Common myeloid progenitor, CD34-positive (primary cell): ENCODE results near the gene AGAP1.

Source experiments
- CTCF ChIA-PET: fragments of 350-600 bp; sonication (Branson Sonifier 250); formaldehyde crosslinking; loops from one replicate; lab custom pipeline; 2021; ENCODE audit warnings: antibody characterized with exemption; lab: Charles Lee
- POLR2A ChIA-PET: fragments of 350-600 bp; sonication (Branson Sonifier 250); formaldehyde crosslinking; loops from one replicate; lab custom pipeline; 2021; ENCODE audit warnings: antibody characterized with exemption; lab: Charles Lee
- DNase-seq, 3 donors: peaks; one replicate each; pipeline versions ENCODE4 v3.0.0 to v3.0.0-alpha.2; 2013
- H3K27ac ChIP-seq, 2 experiments: 1 replicate in 1 of 2; 2 replicates in 1 of 2; pipeline ENCODE4 v1.7.0; 2013; ENCODE audit warnings: inconsistent platforms in 2 of 2, low read length in 2 of 2, mild to moderate bottlenecking in 2 of 2, low read depth in 1 of 2, moderate library complexity in 1 of 2; ENCODE audit not compliant: severe bottlenecking in 2 of 2, insufficient read depth in 1 of 2, poor library complexity in 1 of 2
- H3K27me3 ChIP-seq, 5 experiments: replicated peaks in 2 of 5; 1 replicate in 3 of 5; 2 replicates in 2 of 5; pipeline versions ENCODE4 v1.6.1 to v1.7.0; 2013; ENCODE audit warnings: low read length in 4 of 5, mild to moderate bottlenecking in 2 of 5, moderate library complexity in 2 of 5, inconsistent platforms in 1 of 5; ENCODE audit not compliant: insufficient read depth in 5 of 5, control insufficient read depth in 4 of 5
- H3K36me3 ChIP-seq, 4 experiments: 1 replicate in 2 of 4; 2 replicates in 2 of 4; pipeline versions ENCODE4 v1.6.1 to v1.7.0; 2013; ENCODE audit warnings: low read length in 3 of 4, control low read depth in 1 of 4, mild to moderate bottlenecking in 1 of 4; ENCODE audit not compliant: control insufficient read depth in 4 of 4, insufficient read depth in 4 of 4
- H3K4me1 ChIP-seq, 4 experiments: 1 replicate in 3 of 4; 2 replicates in 1 of 4; pipeline versions ENCODE4 v1.6.1 to v1.7.1; 2013; ENCODE audit warnings: low read length in 3 of 4, mild to moderate bottlenecking in 3 of 4, control low read depth in 1 of 4, inconsistent platforms in 1 of 4, moderate library complexity in 1 of 4; ENCODE audit not compliant: control insufficient read depth in 4 of 4, insufficient read depth in 4 of 4; ENCODE audit errors: control extremely low read depth in 1 of 4
- H3K4me3 ChIP-seq, 7 experiments: 1 replicate in 4 of 7; 2 replicates in 3 of 7; pipeline versions ENCODE4 v1.5.1 to v1.7.0; 2013; ENCODE audit warnings: mild to moderate bottlenecking in 7 of 7, low read length in 6 of 7, moderate library complexity in 6 of 7, inconsistent platforms in 2 of 7, low read depth in 2 of 7, control low read depth in 1 of 7; ENCODE audit not compliant: insufficient read depth in 4 of 7, control insufficient read depth in 1 of 7; ENCODE audit errors: extremely low read depth in 1 of 7
- H3K9me3 ChIP-seq, 5 experiments: 1 replicate in 4 of 5; 2 replicates in 1 of 5; pipeline versions ENCODE4 v1.6.1 to v1.7.1; 2013; ENCODE audit warnings: low read length in 4 of 5, mild to moderate bottlenecking in 2 of 5, inconsistent platforms in 1 of 5, low read depth in 1 of 5, moderate library complexity in 1 of 5; ENCODE audit not compliant: control insufficient read depth in 4 of 5, insufficient read depth in 2 of 5; ENCODE audit errors: control extremely low read depth in 1 of 5
- WGBS: methylation state at CpG from one replicate; pipeline ENCODE4 v1.1.5; 2013; ENCODE audit not compliant: insufficient coverage; 5-methylcytosine and 5-hydroxymethylcytosine counted together

Gene AGAP1

GRCh38 chr2:236170590-236171165, 676.8 kb downstream of the AGAP1 start:
- CTCF ChIA-PET: interaction anchor here (0.9 kb wide), 2 partner anchors 9 to 351 kb away, joined by 3 to 4 read pairs; no protein-coding TSS in a partner anchor
- H3K27ac ChIP-seq: no peak overlapping the region
- DNase-seq: no peak
- H3K4me1 ChIP-seq: peaks cover 0 to 28% (median 13%) of the 10 kb centered on the region in 4 experiments
- POLR2A ChIA-PET: no interaction called here
- 9% methylated on average over 17 of the region's 21 CpGs for WGBS
- peaks cover 27 to 100% (median 55%) of the 10 kb centered on the region in 5 experiments for H3K27me3 ChIP-seq
- H3K9me3 ChIP-seq: peaks cover 0 to 2% (median 0%) of the 10 kb centered on the region in 5 experiments
- no peak overlapping the region for H3K4me3 ChIP-seq
- H3K36me3 ChIP-seq: no peaks in the 10 kb centered on the region

- 6% methylated on average over 26 of the region's 27 CpGs for WGBS
- peaks cover 29 to 100% (median 54%) of the 10 kb centered on the region in 5 experiments for H3K27me3 ChIP-seq
- H3K9me3 ChIP-seq: peaks cover 0 to 2% (median 0%) of the 10 kb centered on the region in 5 experiments
- ChIA-PET POLR2A (no interaction called here), CTCF (interaction anchor here (0.9 to 1.0 kb wide), 2 partner anchors 9 to 352 kb away, joined by 3 read pairs; no protein-coding TSS in a partner anchor)
- no peaks in the 10 kb centered on the region for H3K36me3 ChIP-seq
- no peak overlapping the region for H3K27ac ChIP-seq
- H3K4me1 ChIP-seq: peaks cover 0 to 26% (median 13%) of the 10 kb centered on the region in 4 experiments
- no peak for DNase-seq
- no peak overlapping the region for H3K4me3 ChIP-seq
These were observed 677.4 kb downstream of the AGAP1 start for GRCh38 chr2:236171181-236171679.

GRCh38 chr2:236171680-236172254, 677.9 kb downstream of the AGAP1 start:
- POLR2A ChIA-PET: no interaction called here
- H3K4me1 ChIP-seq: peaks cover 0 to 21% (median 10%) of the 10 kb centered on the region in 4 experiments
- CTCF ChIA-PET: interaction anchor here (1.0 kb wide), 1 partner anchor 9 kb away, joined by 3 read pairs; no protein-coding TSS in a partner anchor
- H3K9me3 ChIP-seq: peaks cover 0 to 2% (median 0%) of the 10 kb centered on the region in 5 experiments
- peak in 1 of 3 donors; percentile 10 for DNase-seq
- peaks cover 27 to 100% (median 55%) of the 10 kb centered on the region in 5 experiments for H3K27me3 ChIP-seq
- 13% methylated on average over 12 of the region's 16 CpGs for WGBS
- no peak overlapping the region for H3K4me3 ChIP-seq
- H3K27ac ChIP-seq: no peak overlapping the region
- H3K36me3 ChIP-seq: no peaks in the 10 kb centered on the region

- peaks cover 0 to 15% (median 7%) of the 10 kb centered on the region in 4 experiments for H3K4me1 ChIP-seq
- DNase-seq: peak in 1 of 3 donors; percentile 6
- CTCF ChIA-PET: interaction anchor here (1.0 kb wide), 1 partner anchor 10 kb away, joined by 3 read pairs; no protein-coding TSS in a partner anchor
- H3K36me3 ChIP-seq: no peaks in the 10 kb centered on the region
- POLR2A ChIA-PET: no interaction called here
- H3K27me3 ChIP-seq: peaks cover 24 to 100% (median 56%) of the 10 kb centered on the region in 5 experiments
- H3K27ac ChIP-seq: no peak overlapping the region
- H3K4me3 ChIP-seq: no peak overlapping the region
- WGBS: 4% methylated on average over 33 of the region's 46 CpGs
- peaks cover 0 to 2% (median 0%) of the 10 kb centered on the region in 5 experiments for H3K9me3 ChIP-seq
These were observed 678.6 kb downstream of the AGAP1 start for GRCh38 chr2:236172255-236173035.

- WGBS: 11% methylated on average over 51 of the region's 62 CpGs
- no peak for DNase-seq
- ChIA-PET POLR2A (no interaction called here), CTCF (interaction anchor here (1.4 kb wide), 1 partner anchor 10 kb away, joined by 6 read pairs; no protein-coding TSS in a partner anchor)
- Histone ChIP-seq H3K4me1 (peaks cover 0 to 12% (median 5%) of the 10 kb centered on the region in 4 experiments), H3K36me3 (no peaks in the 10 kb centered on the region), H3K9me3 (peaks cover 0 to 2% (median 0%) of the 10 kb centered on the region in 5 experiments), H3K27me3 (peaks cover 24 to 100% (median 56%) of the 10 kb centered on the region in 5 experiments), H3K4me3 (no peak overlapping the region), H3K27ac (no peak overlapping the region)
These were observed 679.3 kb downstream of the AGAP1 start for GRCh38 chr2:236173036-236173728.

GRCh38 chr2:236173729-236174607, 680.1 kb downstream of the AGAP1 start:
- H3K4me3 ChIP-seq: no peak overlapping the region
- peaks cover 0 to 2% (median 0%) of the 10 kb centered on the region in 5 experiments for H3K9me3 ChIP-seq
- peaks cover 0 to 11% (median 5%) of the 10 kb centered on the region in 4 experiments for H3K4me1 ChIP-seq
- peaks cover 24 to 100% (median 56%) of the 10 kb centered on the region in 5 experiments for H3K27me3 ChIP-seq
- H3K27ac ChIP-seq: no peak overlapping the region
- ChIA-PET CTCF (interaction anchor here (1.4 kb wide), 1 partner anchor 9 kb away, joined by 6 read pairs; no protein-coding TSS in a partner anchor), POLR2A (no interaction called here)
- WGBS: 3% methylated on average over 17 of the region's 23 CpGs
- H3K36me3 ChIP-seq: no peaks in the 10 kb centered on the region
- DNase-seq: no peak
